GM12872 (cell line): ENCODE measurements around the gene TPRG1.

Experiments used
- CTCF ChIP-seq: IDR thresholded peaks from 3 replicates; pipeline ENCODE4 v1.5.1; 2011; ENCODE audit warnings: low read depth, mild to moderate bottlenecking, low read length, moderate library complexity; ENCODE audit not compliant: insufficient read depth

TPRG1 gene

GRCh38 chr3:189171707-189172106 is at the start of gene TPRG1:
Gene TPRG1 (plus strand): TSS chr3:189171971. CDS start chr3:189207385, 35,414 bp downstream.
- TF ChIP-seq CTCF, result no peak

GRCh38 chr3:189122110-189122509 is 49.7 kb upstream of the TPRG1 start:
- no peak for TF ChIP-seq CTCF

GRCh38 chr3:189122526-189123205 is 49.1 kb upstream of the TPRG1 start:
- no peak for TF ChIP-seq CTCF

GRCh38 chr3:189123595-189124387 is 48.0 kb upstream of the TPRG1 start:
- TF ChIP-seq CTCF, result no peak

- TF ChIP-seq CTCF, result no peak
Observed at GRCh38 chr3:189132231-189132671, 39.5 kb upstream of the TPRG1 start.

GRCh38 chr3:189132839-189133238 is 38.9 kb upstream of the TPRG1 start:
- no peak for TF ChIP-seq CTCF

GRCh38 chr3:189133768-189134167 is 38.0 kb upstream of the TPRG1 start:
- TF ChIP-seq CTCF, result no peak
